RPMI8226 (cell line): ENCODE results near the gene ZMYM2.
"Not testable (repeated sequence)": the region's sequence is repeated elsewhere in the genome, so short reads cannot be mapped to it uniquely, and the experiment has no call there.

Source experiments
- DNase-seq: peaks from one replicate; pipeline ENCODE4 v3.0.0-alpha.2; 2015

ZMYM2 gene

GRCh38 chr13:19958155-19959111 lies at the start of gene ZMYM2:
ZMYM2 (plus strand) TSS chr13:19958727; CDS start chr13:19993073, 34,346 bp downstream.
- peak; percentile 95 for DNase-seq

- no peak for DNase-seq
These were observed 48.0 kb upstream of the ZMYM2 start for GRCh38 chr13:19910336-19911072.

GRCh38 chr13:19927117-19927748 lies 31.3 kb upstream of the ZMYM2 start:
- peak; percentile 11 for DNase-seq

GRCh38 chr13:19940106-19940505 lies 18.4 kb upstream of the ZMYM2 start:
- no peak for DNase-seq

GRCh38 chr13:19950374-19950773 lies 8.2 kb upstream of the ZMYM2 start:
- DNase-seq = no peak

GRCh38 chr13:19952850-19953249 lies 5.7 kb upstream of the ZMYM2 start:
- no peak for DNase-seq

- DNase-seq = no peak
These were observed 2.5 kb upstream of the ZMYM2 start for GRCh38 chr13:19955873-19956559.

GRCh38 chr13:19957320-19958154 lies 990 bp upstream of the ZMYM2 start:
- DNase-seq = peak; percentile 73

GRCh38 chr13:19959141-19959830 lies 759 bp downstream of the ZMYM2 start:
- peak; percentile 64 for DNase-seq

- DNase-seq = peak; percentile 89
These were observed 1.5 kb downstream of the ZMYM2 start for GRCh38 chr13:19959831-19960652.

- DNase-seq = peak; percentile 56
These were observed 2.1 kb downstream of the ZMYM2 start for GRCh38 chr13:19960653-19960976.

- no peak for DNase-seq
These were observed 3.0 kb downstream of the ZMYM2 start for GRCh38 chr13:19961489-19961888.

GRCh38 chr13:19961924-19962323 lies 3.4 kb downstream of the ZMYM2 start:
- no peak for DNase-seq

- no peak for DNase-seq
These were observed 4.4 kb downstream of the ZMYM2 start for GRCh38 chr13:19962894-19963293.

GRCh38 chr13:19967621-19968020 lies 9.1 kb downstream of the ZMYM2 start:
- no peak for DNase-seq

- not testable (repeated sequence) for DNase-seq
These were observed 16.0 kb downstream of the ZMYM2 start for GRCh38 chr13:19974498-19975009.

GRCh38 chr13:19978831-19979437 lies 20.4 kb downstream of the ZMYM2 start:
- no peak for DNase-seq

- DNase-seq = no peak
These were observed 23.2 kb downstream of the ZMYM2 start for GRCh38 chr13:19981685-19982238.

GRCh38 chr13:19982447-19983043 lies 24.0 kb downstream of the ZMYM2 start:
- DNase-seq = no peak
